ENCODE results near the gene HK3. TPM values are rescaled to one million over a fixed set of nuclear protein-coding genes. Genes with fewer than 3 reads are reported as not detected.

The HK3 gene
- total RNA-seq, 1 donor from 2014 or later: 4.4 TPM

GRCh38 chr5:176880366-176881020, 18.7 kb downstream of the HK3 start:
- intact Hi-C loops (cut with DNase I): no loop called here
- Histone ChIP-seq H3K36me3 (no peaks in the 10 kb centered on the region), H3K4me3 (no peak overlapping the region), H3K27ac (no peak overlapping the region), H3K27me3 (no peaks in the 10 kb centered on the region), H3K9me3 (no peaks in the 10 kb centered on the region), H3K4me1 (no peaks in the 10 kb centered on the region)
- DNase-seq (ENCODE audit: low spot score in 2 of 2): no peak
- TF ChIP-seq CTCF (IDR thresholded peaks at IDR 0.05): no peak

GRCh38 chr5:176879663-176880361, 19.3 kb downstream of the HK3 start:
- Histone ChIP-seq H3K27me3 (no peaks in the 10 kb centered on the region), H3K36me3 (no peaks in the 10 kb centered on the region), H3K9me3 (no peaks in the 10 kb centered on the region), H3K27ac (no peak overlapping the region), H3K4me1 (no peaks in the 10 kb centered on the region), H3K4me3 (no peak overlapping the region)
- TF ChIP-seq CTCF (IDR thresholded peaks at IDR 0.05): no peak
- DNase-seq (ENCODE audit: low spot score in 2 of 2): no peak
- intact Hi-C loops (cut with DNase I): no loop called here

GRCh38 chr5:176878906-176879662, 20.1 kb downstream of the HK3 start:
- DNase-seq (ENCODE audit: low spot score in 2 of 2): no peak
- no peaks in the 10 kb centered on the region for H3K4me1 ChIP-seq

GRCh38 chr5:176878463-176878862, 20.7 kb downstream of the HK3 start:
- no peak for TF ChIP-seq CTCF (IDR thresholded peaks at IDR 0.05)
- intact Hi-C loops (cut with DNase I): no loop called here
- Histone ChIP-seq H3K27ac (no peak overlapping the region), H3K4me1 (no peaks in the 10 kb centered on the region), H3K27me3 (no peaks in the 10 kb centered on the region), H3K9me3 (no peaks in the 10 kb centered on the region), H3K36me3 (no peaks in the 10 kb centered on the region), H3K4me3 (no peak overlapping the region)
- no peak for DNase-seq (ENCODE audit: low spot score in 2 of 2)

More at GRCh38 chr5:176878906-176879662, 20.1 kb downstream of the HK3 start:
- TF ChIP-seq CTCF (IDR thresholded peaks at IDR 0.05): no peak
- intact Hi-C loops (cut with DNase I): no loop called here
- H3K27ac ChIP-seq: no peak overlapping the region
- H3K9me3 ChIP-seq: no peaks in the 10 kb centered on the region
- no peaks in the 10 kb centered on the region for H3K27me3 ChIP-seq
- no peaks in the 10 kb centered on the region for H3K36me3 ChIP-seq
- H3K4me3 ChIP-seq: no peak overlapping the region

- H3K27me3 ChIP-seq: no peaks in the 10 kb centered on the region
- no peak for TF ChIP-seq CTCF (IDR thresholded peaks at IDR 0.05)
- H3K9me3 ChIP-seq: no peaks in the 10 kb centered on the region
- no peak overlapping the region for H3K4me3 ChIP-seq
- H3K36me3 ChIP-seq: no peaks in the 10 kb centered on the region
- DNase-seq (ENCODE audit: low spot score in 2 of 2): no peak
- intact Hi-C loops (cut with DNase I): no loop called here
- H3K27ac ChIP-seq: no peak overlapping the region
- no peaks in the 10 kb centered on the region for H3K4me1 ChIP-seq
Observed at GRCh38 chr5:176877793-176878331, 21.3 kb downstream of the HK3 start.
